ENCODE data around the gene PIGC.
"Not testable (repeated sequence)": the region's sequence is repeated elsewhere in the genome, so short reads cannot be mapped to it uniquely, and the experiment has no call there.

Gene PIGC

DNA sequence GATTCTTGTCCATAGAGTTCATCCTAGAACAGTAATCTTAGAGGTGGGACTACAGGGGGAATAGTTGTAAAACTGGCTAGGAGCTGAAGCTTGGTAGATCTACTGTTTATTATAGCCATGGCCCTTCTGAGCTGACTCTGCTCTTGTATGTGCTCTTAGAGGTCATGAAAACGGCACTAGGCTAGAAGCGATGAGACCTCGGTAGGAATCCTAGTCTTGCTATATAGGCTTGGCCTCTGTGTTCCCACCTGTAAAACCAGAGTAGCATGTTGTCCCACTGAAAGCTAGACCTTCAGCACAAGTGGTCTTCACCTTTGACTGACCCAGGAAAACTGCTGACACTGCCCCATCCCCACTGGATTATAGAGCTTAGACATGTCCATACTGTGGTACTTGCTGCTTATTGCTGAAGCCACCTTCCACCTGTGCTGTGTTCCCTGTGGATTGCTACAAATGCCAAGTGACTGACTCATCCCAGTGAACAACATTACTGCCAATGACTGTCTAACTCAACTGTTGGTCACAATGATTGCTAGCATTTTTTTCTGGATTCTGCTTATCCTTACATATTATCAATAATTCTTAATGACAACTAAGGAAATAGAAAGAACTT is 23.0 kb upstream of the PIGC start:
- no peak for DNase-seq (ENCODE audit: low read depth in 2 of 2)

DNA sequence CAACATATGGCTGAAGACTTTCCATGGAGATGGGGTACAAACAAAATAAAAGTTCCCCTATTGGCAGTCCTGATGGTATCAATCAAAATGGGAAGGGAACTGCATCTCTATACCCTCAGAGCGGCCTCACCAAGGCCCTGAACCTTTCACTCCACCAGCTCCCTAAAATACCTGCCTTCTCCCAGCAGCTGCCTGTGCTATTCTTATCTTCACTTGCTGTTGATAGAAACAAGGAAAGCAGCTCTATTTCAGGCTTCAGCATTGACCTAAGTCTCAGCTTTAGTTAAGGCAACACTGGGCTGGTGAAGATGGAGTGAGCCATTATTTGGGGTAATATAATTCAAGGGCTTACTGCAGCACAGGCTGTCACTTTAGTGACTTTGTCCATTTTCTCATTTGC is 21.7 kb upstream of the PIGC start:
- DNase-seq (ENCODE audit: low read depth in 2 of 2) = no peak

DNA sequence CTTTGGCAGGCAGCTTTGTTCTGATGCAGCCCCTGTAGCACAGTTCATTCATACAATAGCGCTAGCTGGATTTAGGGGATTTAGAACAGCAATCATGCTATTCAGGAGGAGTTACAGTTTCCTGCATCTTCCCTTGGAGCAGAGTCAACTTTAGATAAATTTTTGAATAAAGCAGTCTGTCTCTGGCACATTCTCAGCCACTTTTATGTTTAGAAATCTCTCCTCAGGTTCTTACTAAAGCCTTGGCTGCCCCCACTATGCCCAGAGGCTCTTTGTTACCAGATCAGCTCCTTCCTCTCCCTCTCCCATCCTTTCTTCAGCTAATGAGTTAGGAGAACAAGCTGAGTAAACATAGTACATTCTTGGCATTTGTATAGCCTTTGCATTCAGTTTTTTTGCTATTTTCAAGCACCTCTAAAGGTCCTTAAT is 17.0 kb upstream of the PIGC start:
- no peak for DNase-seq (ENCODE audit: low read depth in 2 of 2)

- DNase-seq (ENCODE audit: low read depth in 2 of 2) = no peak
Measured at GRCh38 chr1:172460177-172460576, 16.3 kb upstream of the PIGC start.

- DNase-seq (ENCODE audit: low read depth in 2 of 2) = no peak
Measured at GRCh38 chr1:172457479-172458130, 13.7 kb upstream of the PIGC start.

GRCh38 chr1:172456344-172456769 is 12.5 kb upstream of the PIGC start:
- DNase-seq (ENCODE audit: low read depth in 2 of 2) = no peak

DNA sequence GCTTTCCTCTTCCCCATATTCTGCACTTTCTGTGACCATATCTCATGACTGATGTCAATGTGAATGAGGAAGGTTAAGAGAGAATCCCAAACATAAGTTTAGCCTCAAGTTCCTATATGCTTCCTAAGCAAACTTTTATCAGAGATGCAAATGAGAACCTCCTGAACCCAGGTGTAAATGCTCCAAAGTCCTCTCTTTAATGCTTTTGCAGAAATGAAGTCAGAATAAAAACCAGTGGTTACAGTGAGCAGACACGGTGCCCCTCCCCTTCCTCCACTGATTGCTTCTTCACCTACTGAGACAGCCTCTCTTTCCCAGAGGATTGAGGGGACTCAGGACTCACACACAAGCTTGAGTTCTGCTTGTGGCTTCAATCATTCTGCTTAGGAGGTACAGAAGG is 11.6 kb upstream of the PIGC start:
- no peak for DNase-seq (ENCODE audit: low read depth in 2 of 2)

GRCh38 chr1:172453607-172454006 is 9.7 kb upstream of the PIGC start:
- no peak for DNase-seq (ENCODE audit: low read depth in 2 of 2)

GRCh38 chr1:172453153-172453545 is 9.3 kb upstream of the PIGC start:
- DNase-seq (ENCODE audit: low read depth in 2 of 2) = no peak

GRCh38 chr1:172452536-172453152 is 8.8 kb upstream of the PIGC start:
- no peak for DNase-seq (ENCODE audit: low read depth in 2 of 2)

GRCh38 chr1:172451002-172451443 is 7.2 kb upstream of the PIGC start:
- DNase-seq (ENCODE audit: low read depth in 2 of 2) = no peak

DNA sequence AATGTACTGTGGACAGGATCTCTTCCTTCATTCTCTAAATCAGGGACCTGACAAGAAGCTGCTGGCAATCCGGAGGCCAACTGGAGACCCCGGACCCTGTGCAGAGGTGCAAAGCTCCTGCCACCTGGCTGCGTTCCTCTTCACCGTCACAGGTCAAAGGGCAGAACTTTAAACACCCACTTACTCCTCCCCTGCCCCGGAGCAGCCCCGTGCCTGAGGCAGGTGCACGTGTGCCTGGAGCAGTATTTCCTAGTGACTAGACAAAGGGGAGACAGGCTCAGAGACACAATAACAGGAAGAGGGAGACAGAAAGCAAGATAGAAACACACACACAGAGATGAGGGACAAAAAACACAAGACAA is 6.6 kb upstream of the PIGC start:
- DNase-seq (ENCODE audit: low read depth in 2 of 2) = no peak

DNA sequence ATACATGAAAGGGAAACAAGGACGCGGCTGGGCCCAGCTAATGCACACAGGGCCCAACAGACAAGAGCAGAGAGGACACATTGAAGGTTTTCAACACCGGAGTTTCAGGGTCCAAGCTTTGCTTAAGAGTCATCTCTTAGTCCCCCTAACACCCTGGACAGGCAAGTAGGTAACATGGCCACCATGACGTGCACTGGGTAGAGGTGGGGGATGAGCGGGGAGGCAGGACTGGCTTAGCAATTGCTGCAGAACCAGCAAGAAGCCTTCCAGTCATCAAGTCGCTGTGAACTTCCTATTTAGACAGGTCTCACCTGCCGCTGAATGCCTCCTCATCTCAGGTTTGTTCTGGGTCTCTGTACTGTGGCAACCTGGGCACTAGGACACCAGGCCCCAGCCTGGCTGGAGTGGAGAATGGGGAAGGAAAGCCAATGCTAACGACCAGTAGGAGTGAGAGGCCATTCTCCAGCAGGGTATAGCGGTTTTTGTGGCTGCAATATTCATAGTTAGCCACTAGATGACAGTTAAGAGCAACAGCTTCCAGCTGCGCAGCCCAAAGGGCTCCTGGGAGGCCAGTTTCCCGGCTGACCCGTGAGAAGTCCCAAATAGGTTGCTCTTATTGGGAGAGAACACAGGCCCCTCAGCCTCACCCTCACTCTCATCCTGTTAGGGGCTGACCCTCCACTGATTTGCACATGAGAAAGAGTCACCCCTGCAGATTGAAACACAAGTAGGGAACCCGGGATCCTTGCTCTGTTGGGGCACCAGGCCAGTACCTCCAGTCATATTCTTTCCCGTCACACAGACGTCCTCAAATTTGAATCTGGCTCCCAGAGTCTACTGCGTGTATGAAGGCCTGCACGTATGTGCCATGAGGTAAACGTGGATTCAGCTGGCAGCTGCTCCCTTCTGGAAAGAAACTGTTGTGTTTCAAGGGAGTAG is 6.0 kb upstream of the PIGC start:
- no peak for DNase-seq (ENCODE audit: low read depth in 2 of 2)

GRCh38 chr1:172448995-172449584 is 5.2 kb upstream of the PIGC start:
- no peak for DNase-seq (ENCODE audit: low read depth in 2 of 2)

DNA sequence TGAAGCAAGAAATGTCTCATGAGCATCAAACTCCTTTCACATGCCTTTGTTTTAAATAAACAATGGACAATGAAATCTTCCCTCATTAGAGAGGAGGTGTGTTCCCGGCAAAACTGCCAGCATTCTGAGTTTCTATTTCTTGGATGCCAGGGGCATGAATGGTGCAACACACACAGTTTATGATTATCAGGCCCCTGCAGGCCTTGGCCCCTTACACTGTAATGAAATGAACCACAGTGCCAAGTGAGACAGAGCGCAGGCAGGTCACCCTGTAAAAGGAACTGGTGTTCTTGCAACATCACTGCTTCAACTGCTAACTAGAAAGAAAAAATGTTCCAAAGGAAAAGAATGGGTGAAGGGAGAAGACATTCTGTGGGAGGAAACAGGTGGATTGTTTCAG is 3.8 kb upstream of the PIGC start:
- no peak for DNase-seq (ENCODE audit: low read depth in 2 of 2)

GRCh38 chr1:172446547-172446946 is 2.7 kb upstream of the PIGC start:
- no peak for DNase-seq (ENCODE audit: low read depth in 2 of 2)

- DNase-seq (ENCODE audit: low read depth in 2 of 2) = no peak
Measured at GRCh38 chr1:172442843-172443565, 865 bp downstream of the PIGC start.

DNA sequence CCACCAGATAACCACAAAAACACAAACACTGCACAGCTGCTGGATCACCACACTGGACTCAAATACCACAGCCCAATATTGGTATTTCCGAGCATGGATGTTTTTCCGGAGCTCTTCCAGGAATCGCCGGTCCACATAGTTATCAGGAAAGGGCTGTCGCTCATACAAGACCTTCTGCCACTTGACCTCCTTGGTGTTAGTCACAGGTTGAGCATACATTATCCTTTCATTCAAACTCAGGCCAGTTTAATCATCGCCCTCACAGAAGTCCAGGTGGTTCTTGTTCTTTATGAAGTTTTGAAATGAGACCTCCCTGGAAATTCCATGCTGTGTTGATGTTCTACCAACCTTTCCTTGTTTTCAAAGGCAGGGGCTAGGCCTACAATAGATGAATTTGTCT is 1.5 kb downstream of the PIGC start:
- no peak for DNase-seq (ENCODE audit: low read depth in 2 of 2)

- DNase-seq (ENCODE audit: low read depth in 2 of 2) = not testable (repeated sequence)
Measured at GRCh38 chr1:172437183-172437582, 6.7 kb downstream of the PIGC start.

GRCh38 chr1:172431721-172432192 is 12.1 kb downstream of the PIGC start:
- DNase-seq (ENCODE audit: low read depth in 2 of 2) = no peak

DNA sequence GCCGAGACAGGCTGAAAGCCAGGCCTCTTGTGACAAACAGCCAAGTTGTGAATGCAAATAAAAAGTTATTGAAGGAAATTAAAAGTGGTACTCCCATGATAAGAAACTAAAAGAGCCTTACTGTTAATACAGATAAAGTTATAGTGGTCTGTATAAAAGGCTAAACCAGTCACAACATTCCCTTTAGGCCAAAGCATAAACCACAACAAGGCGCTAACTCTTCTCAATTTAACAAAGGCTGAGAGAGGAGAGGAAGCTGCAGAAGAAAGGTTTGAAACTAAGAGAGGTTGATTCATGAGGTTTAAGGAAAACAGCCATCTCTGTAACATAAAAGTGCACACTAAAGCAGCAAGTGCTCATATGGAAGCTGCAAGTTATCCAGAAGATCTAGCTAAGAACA is 12.7 kb downstream of the PIGC start:
- no peak for DNase-seq (ENCODE audit: low read depth in 2 of 2)
